Fibroblast of mammary gland (primary cell): ENCODE measurements around the gene TPK1.
"Not testable (repeated sequence)": the region's sequence is repeated elsewhere in the genome, so short reads cannot be mapped to it uniquely, and the experiment has no call there.

Experiments used
- DNase-seq: peaks from one replicate; pipeline ENCODE4 v3.0.0-alpha.2; 2010; ENCODE audit warnings: low read depth
- H3K4me3 ChIP-seq: 2 replicates; pipeline ENCODE4 v1.5.1; 2011; ENCODE audit warnings: low read depth, mild to moderate bottlenecking, low read length, moderate library complexity; ENCODE audit not compliant: control insufficient read depth
- TF ChIP-seq, protein P1 (sequence below): conservative IDR thresholded peaks from 2 replicates; pipeline ENCODE4 v1.5.1; 2011; ENCODE audit warnings: low read depth, low read length, inconsistent platforms; ENCODE audit not compliant: control insufficient read depth, insufficient read depth

TPK1 gene

GRCh38 chr7:144805627-144806239, 30.1 kb downstream of the TPK1 start:
- no peak overlapping the region for H3K4me3 ChIP-seq
- TF ChIP-seq, protein P1, sequence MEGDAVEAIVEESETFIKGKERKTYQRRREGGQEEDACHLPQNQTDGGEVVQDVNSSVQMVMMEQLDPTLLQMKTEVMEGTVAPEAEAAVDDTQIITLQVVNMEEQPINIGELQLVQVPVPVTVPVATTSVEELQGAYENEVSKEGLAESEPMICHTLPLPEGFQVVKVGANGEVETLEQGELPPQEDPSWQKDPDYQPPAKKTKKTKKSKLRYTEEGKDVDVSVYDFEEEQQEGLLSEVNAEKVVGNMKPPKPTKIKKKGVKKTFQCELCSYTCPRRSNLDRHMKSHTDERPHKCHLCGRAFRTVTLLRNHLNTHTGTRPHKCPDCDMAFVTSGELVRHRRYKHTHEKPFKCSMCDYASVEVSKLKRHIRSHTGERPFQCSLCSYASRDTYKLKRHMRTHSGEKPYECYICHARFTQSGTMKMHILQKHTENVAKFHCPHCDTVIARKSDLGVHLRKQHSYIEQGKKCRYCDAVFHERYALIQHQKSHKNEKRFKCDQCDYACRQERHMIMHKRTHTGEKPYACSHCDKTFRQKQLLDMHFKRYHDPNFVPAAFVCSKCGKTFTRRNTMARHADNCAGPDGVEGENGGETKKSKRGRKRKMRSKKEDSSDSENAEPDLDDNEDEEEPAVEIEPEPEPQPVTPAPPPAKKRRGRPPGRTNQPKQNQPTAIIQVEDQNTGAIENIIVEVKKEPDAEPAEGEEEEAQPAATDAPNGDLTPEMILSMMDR, result no peak
- no peak for DNase-seq

DNA sequence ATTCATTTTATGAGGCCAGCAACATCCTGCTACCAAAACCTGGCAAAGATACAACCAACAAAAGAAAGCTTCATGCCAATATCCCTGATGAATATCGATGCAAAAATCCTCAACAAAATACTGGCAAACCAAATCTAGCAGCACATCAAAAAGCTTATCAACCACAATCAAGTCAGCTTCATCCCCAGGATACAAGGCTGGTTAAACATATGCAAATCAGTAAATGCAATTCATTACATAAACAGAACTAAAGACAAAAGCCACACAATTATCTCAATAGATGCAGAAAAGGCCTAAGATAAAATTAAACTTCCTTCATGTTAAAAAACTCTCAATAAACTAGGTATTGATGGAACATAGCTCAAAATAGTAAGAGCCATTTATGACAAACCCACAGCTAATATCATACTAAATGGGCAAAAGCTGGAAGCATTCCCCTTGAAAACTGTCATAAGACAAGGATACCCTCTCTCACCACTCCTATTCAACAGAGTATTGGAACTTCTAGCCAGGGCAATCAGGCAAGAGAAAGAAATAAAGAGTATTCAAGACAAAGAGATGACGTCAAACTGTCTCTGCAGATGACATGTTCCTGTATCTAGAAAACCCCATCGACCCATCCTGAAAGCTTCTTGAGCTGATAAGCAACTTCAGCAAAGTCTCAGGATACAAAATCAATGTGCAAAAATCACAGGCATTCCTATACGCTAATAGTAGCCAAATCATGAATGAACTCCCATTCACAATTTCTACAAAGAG, 35.0 kb downstream of the TPK1 start:
- H3K4me3 ChIP-seq, result not testable (repeated sequence)

DNA sequence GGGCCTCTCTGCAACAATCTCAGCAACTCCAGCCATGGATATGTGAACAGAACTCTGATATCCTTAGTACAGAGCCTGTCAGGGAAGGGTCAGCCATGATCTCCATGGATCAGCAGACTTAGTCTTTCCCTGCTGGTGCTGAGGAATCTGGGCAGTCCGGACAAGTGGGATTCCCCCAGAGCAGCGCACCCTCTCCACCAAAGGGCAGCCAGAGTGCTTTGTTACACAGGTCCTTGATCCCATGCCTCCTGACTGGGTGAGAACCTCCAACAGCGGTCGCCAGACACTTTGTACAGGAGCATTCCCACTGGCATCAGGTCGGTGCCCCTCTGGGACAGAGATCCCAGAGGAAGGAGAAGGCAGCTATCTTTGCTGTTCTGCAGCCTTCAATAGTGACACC, 38.9 kb downstream of the TPK1 start:
- TF ChIP-seq, protein P1, result no peak
- DNase-seq, result no peak
- H3K4me3 ChIP-seq, result no peak overlapping the region

More for the DNA sequence above, 35.0 kb downstream of the TPK1 start:
- not testable (repeated sequence) for DNase-seq

DNA sequence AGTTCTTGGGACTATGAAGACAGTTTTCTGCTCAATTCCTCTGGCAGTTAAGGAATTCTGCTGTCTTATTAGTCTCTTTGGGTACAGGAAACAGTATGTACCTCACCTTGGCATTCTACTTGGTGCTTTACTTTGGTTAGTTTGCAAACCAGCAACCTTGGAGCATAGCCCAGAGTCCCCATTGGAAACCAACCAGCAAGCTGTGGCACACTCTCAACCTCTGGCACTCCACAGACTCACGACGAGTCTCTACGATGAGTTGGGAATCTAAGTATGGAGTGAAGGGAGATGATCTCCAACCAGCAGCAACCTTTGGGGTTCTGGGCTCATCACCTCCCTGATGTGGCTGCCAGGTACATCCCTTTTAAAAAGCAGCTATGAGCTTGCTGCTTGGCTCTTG, 43.8 kb downstream of the TPK1 start:
- TF ChIP-seq, protein P1, result no peak
- H3K4me3 ChIP-seq, result no peak overlapping the region
- DNase-seq, result no peak

DNA sequence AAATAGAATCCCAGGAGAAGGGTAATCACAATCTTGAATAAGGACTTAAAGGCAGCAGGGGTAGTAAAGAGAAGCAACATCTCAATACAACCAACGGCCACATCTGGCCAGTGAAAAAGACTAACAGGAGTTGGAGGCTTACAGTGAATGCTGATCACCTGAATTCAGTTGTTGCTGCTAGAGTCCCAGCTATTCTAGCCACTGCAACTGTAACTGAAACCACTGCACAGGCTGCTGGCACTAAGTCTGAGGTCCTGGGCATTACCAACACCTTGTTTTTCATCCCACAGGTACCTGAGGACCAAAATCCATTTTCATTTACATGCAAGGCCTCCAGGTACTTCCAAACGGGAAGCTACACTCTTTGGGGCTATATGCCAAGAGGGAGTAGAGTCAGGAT, 44.4 kb downstream of the TPK1 start:
- TF ChIP-seq, protein P1, result no peak
- H3K4me3 ChIP-seq, result no peak overlapping the region
- DNase-seq, result no peak

DNA sequence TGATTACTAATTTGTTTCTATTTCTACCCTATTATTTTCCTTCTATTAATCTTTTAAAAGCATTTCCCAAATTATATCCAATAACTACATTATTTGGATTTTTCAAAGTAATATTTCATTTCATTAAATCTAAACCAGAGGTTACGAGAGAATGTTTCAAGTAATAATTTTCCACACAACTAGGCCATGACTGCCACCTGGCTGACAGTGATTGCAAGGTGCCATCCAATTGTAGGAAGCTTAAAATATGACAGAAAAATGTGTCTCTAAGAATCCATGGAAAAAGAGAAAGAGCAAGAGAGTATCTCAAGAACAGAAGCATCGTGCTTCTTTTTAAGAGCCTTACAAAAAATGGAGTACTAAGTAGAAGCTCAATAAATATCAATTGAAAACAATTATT, 48.7 kb downstream of the TPK1 start:
- DNase-seq, result no peak
- H3K4me3 ChIP-seq, result no peak overlapping the region
- TF ChIP-seq, protein P1, result peak; percentile 6

GRCh38 chr7:144786522-144786921, 49.3 kb downstream of the TPK1 start:
- H3K4me3 ChIP-seq, result no peak overlapping the region
- DNase-seq, result peak; percentile 2
- TF ChIP-seq, protein P1, result peak; percentile 17
